M059J (cell line): ENCODE data around the gene DGCR2. TPM values are rescaled to one million over a fixed set of nuclear protein-coding genes. Genes with fewer than 3 reads are reported as not detected.
"Not testable (repeated sequence)": the region's sequence is repeated elsewhere in the genome, so short reads cannot be mapped to it uniquely, and the experiment has no call there.

Experiments used
- DNase-seq: peaks from one replicate; pipeline ENCODE4 v3.0.0-alpha.2; 2012; ENCODE audit warnings: low read depth
- total RNA-seq: library from RNA; depleted of rRNA; stranded (reverse); fragments of >200 nt; shearing (Covaris generic); gene quantifications from 2 replicates; pipeline ENCODE4 v1.2.3, GENCODE V29; 2014

The DGCR2 gene
- total RNA-seq, 1 experiment from 2014 or later: 33.7 TPM

DNA sequence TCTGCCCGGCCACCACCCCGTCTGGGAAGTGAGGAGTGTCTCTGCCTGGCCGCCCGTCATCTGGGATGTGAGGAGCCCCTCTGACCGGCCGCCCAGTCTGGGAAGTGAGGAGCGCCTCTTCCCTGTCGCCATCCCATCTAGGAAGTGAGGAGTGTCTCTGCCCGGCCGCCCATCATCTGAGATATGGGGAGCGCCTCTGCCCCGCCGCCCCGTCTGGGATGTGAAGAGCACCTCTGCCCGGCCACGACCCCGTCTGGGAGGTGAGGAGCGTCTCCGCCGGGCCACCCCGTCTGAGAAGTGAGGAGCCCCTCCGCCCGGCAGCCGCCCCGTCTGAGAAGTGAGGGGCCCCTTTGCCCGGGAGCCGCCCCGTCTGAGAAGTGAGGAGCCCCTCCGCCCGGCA is 38.1 kb downstream of the DGCR2 start:
- DNase-seq: not testable (repeated sequence)

DNA sequence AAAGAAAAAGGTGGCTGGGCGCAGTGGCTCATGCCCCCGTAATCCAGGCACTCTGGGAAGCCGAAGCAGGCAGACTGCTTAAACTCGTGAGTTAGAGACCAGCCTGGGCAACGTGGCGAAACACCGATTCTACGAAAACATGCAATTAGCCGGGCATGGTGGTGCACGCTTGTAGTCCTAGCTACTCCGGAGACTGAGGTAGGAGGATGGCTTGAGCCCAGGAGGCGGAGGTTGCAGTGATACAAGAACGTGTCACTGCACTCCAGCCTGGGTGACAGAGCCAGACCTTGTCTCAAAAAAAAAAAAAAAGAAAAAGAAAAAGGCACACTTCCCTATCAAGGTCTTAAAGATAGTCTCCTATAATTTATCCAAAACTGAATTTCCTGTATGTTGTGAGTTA is 39.4 kb downstream of the DGCR2 start:
- no peak for DNase-seq

DNA sequence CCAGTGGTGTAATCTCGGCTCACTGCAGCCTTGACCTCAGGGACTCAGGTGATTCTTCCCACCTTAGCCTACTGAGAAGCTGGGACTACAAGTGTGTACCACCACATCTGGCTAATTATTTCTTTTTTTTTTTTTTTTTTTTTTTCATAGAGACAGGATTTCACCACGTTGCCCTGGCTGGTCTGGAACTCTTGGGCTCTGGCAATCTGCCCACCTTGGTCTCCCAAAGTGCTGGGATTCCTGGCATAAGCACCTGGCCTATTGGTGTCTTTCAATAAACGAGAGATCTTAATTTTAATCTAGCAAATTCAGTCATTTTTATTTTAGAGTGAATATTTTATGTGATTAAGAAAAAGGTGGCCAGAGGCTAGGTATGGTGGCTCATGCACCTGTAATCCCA is 40.1 kb downstream of the DGCR2 start:
- no peak for DNase-seq

DNA sequence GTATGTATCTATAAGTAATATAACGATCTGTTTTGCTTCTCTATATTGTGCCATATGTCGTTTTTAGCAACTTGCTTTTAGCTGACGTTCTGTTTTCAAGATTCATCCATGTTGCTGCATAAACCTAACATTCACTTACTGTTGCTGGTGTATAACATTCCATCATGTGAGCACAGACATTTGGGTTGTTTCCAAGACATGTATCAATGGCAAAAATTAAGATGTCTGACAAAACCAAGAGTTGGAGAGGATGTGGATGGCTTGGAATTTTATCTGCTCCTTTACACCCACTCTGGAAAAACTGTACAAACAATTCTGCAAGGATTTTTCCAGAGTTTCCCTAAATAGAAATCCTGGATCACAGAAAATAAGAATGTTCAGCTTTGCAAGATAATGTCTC is 40.9 kb downstream of the DGCR2 start:
- no peak for DNase-seq

DNA sequence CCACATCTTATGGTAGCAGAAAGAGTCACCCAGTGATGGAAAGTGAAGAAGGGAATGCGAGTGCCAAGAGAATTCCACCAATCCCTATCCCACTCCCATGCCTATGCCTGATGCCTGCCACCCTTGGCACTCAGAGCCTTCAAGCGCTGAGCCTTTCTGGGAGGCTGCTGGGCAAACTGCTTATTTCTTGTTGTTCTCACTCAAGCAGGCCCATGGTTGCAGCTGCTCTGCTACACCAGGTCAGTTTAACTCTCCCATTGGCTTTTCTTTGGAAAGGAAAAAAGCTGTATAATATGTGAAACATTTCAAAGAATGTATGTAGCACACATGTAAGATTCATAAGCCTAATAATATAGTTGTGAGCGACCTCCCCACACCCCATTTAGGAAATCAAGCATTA is 41.4 kb downstream of the DGCR2 start:
- DNase-seq: no peak

DNA sequence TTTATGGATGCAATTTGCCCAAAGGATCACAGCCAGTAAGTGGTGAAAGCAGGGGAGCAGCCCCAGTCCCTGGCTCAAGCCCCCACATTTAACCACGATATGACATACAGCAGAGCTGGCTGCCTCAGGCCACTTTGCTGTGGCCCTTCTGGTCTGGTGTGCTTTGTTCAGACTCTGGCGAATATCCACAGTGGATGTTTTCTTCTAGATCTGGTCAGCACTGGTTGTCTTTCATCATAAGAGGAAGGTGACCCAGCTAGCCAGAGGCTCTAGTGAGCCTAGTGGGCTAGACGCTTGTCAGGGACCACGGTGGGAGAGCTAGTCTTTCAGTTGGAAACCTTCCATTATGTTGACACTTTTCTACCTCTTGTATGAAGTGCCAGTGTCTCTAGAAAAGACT is 42.5 kb downstream of the DGCR2 start:
- no peak for DNase-seq

DNA sequence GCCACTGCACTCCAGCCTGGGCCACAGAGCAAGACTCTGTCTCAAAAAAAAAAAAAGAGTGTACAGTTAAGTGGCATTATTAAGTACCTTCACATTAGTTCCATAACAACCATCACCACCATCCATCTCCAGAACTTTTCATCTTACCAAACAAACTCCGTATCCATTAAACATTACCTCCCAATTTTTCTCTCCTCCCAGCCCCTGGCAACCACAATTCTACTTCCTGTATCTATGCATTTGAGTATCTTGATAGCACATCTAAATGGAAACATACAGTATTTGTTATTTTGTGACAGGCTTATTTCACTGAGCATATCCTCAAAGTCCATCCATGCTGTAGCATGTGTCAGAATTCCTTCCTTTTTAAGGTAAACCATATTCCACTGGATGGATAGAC is 46.8 kb downstream of the DGCR2 start:
- no peak for DNase-seq

DNA sequence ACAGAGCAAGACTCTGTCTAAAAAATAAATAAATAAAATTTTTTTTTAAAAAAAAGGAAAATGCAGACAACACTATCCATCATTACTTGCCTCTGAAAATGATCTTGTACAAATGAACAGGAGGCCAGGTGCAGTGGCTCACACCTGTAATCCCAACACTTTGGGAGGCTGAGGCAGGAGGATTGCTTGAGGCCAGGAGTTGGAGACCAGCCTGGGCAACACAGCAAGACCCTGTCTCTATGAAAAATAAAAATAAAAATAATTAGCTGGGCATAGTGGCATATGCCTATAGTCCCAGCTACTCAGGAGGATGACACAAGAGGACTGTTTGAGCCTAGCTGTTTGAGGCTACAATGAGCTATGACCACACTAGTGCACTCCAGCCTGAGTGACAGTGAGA is 49.4 kb downstream of the DGCR2 start:
- not testable (repeated sequence) for DNase-seq

DNA sequence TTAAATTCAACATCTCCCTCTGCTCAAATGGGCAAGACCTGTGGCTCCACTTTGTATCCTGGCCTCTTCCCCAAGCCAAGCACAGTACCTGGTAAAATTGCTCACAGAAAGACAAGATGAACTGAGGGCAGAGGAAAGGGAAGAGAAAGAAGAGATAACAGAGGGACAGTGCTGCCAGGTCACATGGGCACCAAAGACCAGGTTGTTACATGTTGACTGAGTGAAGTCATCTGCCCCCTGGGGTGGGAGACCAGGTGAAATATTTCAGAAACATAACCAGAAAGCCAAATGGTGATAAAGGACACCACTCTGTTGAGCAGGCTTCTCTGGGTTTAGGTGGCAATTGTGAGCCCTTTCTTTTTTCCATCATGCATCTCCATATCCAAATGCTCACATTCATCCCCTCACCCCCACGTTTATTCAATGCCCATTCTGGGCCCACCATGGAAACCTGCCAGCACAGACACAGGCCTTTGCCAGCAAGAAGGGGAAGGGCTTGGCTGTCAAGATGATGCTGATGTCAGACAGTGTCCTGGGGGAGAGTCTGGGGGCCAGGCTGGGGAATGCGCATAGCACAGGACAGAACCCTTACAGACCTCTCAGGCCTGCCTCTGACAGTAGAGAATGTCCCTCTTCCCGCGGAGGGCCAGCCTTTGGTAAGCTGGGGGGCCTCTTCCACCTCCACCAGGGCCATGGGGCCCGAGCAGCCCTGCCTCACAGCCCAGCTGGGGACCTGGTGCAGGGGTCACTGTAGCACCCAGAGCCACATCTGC is 51.6 kb downstream of the DGCR2 start:
- DNase-seq: no peak

DNA sequence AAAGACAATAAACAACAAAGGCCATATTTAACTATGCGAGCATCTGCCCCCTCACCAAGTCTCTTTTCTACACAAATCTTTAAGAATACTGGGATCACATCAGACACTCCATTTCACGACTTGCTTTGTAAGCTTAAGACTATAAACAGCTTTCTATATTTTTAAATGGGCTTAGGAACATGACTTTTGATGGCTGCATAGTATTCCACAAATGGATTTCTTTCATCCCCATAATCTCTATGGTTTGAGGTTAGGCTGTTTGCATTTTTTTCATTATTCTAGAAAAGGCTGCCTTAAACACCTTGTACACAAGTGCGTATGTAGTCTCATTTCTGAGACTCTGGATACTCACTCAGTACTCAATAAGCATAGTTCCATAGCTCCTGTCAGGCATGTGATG is 52.8 kb downstream of the DGCR2 start:
- DNase-seq: no peak

DNA sequence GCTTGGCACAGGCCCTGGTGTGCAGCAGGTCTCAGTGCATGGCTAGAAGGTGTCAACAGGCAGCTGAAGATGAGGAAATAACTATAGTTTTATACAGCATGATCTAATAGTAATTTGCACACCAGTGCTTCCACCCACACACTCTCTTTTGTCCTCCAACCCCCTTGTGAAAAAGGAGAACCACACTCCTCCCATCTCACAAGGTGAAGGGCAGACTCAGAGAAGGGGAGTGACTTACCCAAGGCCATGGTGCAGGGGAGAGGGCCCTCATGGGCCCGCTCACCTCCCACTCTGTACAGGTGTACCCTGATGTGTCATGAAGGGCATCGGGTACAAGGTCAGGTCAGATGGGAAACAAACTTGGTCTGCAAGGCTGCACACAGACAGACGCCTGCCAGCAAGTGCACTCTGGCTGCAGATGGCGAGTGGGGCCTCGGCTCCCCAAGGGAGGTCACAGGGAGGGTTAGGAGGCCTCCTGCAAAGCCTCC is 53.4 kb downstream of the DGCR2 start:
- DNase-seq: no peak

DNA sequence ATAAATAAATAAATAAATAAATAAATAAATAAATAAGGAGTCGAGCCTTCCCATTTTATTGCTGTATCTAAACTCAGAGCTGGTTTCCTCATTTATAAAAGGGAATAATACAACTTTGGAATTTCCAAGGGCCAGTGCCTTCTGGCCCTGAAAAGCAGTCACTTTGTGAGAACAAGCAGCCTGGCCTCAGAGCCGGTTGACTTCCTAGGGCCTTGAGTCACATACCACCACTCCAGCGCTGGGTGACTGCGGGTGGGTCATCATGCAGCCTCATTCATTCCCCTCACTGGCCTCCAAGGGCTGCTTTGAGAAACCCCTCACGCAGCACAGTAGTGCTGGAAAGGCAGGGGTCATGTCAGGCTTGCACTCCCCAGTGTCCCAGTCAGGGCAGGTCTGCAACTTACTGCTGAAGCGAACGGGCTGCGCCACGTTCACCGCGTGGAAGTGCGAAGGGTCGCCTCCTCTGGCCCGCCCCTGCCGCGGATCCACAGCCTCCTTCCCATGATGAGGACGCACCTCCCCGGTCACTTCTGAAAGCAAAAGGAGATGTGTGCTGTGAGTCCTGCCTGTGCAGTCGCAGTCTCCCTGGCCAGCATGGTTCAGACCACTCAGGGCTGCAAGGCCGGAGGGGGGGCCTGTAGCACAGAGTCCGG is 54.4 kb downstream of the DGCR2 start:
- DNase-seq: no peak

DNA sequence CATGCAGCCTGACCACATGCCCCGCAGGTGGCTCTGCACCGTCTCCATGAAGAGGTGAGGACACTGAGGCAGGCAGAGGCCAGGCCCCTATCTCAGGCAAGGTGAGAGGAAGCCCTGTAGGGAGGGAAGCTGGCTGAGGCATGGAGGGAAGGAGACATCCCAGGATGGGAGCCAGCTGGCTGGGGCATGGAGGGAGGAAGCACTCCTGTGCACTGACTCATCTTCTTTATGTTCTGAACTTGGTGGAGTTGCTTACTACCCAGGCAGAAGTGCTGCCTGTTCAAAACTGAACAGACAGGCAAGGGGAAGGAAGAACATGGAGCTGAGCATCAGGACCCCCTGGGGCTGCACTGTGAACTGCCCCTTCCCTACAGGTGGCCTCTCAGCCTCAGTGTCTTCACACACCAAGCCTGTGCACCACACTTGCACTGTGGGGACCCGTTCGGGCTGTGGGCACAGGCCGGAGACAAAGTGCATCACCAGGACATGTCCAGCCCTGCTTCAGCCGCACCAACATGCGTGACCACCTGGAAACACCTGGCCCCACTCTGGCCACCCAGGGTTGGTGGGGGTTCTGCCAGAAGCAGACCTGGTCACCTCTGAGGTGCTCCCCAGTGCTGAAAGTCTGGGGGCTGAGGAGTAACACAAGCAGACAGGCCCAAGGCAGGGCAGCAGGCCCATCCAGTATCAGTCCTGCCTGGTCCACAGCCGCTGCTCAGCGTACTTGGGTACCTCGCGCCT is 55.5 kb downstream of the DGCR2 start:
- peak; percentile 57 for DNase-seq

DNA sequence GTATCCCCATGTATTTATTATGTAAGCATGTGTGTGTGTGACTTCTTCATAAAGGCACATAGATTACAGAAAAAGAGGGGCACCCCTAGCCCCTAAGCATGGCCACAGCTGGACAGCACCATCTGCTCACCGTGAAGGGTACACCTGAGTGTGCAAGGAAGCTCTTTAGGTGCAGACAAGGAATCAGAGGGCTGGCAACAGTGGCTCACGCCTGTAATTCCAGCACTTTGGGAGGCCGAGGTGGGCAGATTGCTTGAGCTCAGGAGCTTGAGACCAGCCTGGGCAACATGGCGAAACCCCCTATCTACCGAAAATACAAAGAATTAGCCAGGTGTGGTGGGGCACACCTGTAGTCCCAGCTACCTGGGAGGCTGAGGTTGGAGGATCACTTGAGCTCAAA is 56.3 kb downstream of the DGCR2 start:
- no peak for DNase-seq

DNA sequence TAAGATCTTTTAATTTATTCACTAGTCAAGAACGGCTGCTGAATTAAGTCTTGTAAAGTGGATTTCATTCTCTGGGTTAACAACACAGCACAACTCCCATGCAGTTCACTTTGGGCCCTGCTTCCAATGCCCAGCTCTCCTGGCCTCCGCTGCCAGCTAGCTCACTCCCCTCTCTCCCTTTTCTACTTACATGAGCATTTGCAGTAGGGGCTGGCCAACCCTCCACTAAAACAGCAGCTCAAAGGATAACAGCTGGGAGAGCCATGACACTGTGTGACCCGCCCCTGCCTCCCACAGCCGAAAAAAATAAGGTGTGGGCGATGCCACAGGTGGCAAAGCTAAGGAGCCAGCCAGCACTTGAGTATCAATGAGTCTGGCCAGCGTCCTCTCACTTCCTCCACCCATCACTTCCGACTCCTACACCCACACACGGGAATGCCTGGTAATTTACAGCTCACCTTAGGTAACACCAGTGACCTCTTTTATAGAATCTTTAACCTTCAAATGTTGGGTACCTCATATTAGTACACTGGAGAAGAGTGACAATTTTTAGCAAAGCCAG is 56.8 kb downstream of the DGCR2 start:
- DNase-seq: no peak

DNA sequence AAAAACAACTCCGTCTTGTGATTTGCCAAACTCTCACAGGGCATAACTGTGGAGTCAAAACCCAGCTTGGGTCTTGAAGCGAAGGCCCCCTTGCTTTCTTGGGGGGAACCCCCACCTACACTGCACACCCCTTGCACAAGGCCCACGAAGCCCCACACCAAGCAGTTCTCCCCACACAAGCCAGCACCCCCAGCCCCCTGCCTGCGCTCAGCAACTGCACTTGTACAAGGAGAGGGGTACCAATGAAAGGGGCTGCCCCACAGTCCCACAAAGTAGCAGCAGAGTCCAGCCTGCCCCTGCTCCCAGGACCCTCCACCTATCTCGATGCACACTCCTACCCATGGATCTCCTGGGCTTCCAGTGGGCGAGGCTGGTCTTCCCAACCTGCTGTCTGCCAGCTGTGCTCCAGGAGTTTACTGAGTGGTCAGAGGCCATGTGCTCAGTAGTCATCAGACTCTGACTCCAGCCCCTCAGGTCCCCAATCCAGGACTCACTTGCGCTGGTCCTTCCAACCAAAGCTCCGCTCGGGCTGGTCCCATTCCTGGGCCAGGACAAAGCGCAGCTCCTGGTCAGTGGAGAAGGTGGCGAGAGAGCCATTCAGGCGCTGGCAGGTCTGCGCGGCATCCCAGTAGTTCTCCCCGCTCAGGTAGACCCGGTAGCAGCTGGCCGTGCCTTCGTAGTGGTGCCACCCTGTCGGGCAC is 57.7 kb downstream of the DGCR2 start:
- no peak for DNase-seq

DNA sequence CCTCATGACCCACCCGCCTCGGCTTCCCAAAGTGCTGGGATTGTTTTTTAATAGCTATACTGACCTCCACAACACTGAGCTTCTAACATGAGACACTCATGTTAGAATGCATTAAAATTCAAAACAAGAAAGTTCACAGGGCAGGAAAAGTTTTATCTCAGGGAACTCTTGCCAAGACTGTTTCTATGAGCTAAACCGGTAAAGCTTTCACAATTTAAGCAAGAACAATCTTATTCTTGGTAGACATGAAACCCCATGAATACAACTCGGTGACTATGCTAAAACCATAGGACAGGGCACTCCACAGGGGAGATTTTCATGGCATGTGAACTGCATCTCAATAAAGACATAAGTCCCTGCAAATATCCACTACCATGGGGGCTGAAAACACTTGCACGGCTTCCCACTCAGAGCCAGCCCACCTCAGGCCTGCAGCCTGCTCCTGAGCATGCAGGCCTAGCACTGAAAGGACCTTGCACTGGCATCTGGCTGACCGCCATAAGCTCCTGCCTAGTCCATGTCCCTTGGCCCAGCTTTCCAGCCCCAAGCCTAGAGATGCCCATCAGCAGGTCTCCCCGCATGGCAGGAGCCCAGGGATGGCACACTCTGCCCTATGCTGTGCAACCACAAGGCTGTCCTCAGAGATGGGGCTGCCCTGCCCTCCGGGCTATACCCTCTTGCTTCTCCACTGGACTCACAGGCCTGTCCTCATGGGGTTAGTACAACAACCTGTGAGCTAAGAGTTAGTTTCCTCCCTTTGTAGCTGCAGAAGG is 58.4 kb downstream of the DGCR2 start:
- no peak for DNase-seq

DNA sequence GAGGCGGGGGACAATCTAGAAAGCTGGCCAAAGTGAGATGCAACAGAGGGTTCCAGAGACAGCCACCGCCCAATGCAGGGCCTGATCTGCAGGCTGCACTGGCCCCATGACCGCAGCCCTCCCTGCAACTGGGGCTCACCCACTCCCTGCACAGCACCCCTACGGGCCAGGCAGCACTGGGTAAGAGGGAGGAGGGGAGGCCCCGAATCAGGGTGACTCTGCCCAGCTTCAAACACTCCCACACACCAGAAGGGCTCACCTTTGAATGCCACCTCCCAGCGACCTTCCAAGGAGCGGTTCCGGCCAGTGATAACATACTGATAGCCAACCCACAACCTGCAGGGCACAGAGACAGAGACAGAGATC is 59.3 kb downstream of the DGCR2 start:
- DNase-seq: no peak

DNA sequence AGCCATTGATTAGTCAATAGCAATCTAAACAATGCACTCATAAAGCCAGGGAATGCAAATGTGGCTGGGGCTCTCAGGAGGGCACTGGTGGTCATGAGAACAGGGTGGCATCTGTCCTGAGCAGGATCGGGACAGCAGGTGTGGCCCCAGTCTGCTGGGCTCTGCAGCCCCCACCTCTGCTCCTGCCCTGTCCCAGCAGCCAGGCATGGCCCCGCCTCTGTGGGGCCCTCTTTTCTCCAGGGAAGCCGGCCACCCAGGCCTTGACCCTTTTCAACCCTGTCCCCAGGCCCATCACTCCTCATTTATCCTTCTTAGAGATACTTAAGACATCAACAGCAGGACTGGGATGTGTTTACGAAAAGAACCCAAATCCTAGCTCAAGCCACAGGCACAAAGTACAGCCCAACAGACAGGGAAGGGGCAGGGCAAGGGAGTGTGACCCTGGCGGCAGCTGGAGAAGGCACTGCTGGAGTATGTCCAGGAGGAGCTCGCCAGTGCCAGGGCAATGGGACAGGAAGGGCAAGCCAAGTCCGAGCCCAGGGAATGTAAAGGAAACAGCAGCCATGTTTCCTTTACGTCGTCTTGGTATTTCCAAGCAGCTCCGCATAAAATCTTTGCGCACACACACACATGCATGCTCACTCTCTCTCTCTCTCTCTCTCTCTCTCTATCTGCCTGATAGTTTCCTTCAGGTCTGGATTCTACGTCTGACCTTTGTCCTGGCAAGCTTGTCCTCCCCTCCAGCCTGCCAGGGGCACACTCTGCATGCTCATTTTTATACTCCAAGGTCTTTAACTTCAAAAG is 59.9 kb downstream of the DGCR2 start:
- DNase-seq: peak; percentile 22

DNA sequence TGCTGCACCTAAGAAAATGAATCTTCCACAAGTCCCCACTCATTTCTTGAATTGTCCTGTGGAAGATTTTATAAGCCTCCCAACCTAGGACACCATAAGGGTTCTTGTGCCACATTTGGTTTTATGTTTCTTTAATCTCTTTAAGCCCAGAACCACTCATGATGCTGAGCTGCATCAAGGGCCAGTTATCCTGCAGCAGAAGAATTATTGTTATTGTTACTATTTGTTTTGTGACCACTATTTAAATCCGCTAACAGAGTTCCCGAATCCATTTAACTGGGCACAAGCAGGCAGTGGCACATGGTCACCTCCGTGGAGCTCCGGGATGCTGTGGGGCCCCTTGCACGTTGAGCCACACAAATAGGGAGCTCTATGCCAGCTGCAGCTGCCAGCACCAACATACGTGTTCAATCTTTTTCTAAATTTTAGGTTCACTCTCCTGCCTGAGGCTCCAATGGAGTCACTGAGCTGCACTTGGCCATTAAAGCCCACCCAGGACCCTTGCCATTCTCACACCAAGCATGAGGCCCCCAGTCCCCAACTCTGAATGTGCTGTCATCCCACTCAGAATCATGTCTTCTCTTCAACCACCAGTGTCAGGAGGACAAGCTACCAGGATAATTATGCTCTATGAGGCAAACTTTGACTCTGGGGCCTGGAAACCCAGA is 60.6 kb downstream of the DGCR2 start:
- DNase-seq: no peak
